ENCODE measurements around the gene GPRIN1.

DNA sequence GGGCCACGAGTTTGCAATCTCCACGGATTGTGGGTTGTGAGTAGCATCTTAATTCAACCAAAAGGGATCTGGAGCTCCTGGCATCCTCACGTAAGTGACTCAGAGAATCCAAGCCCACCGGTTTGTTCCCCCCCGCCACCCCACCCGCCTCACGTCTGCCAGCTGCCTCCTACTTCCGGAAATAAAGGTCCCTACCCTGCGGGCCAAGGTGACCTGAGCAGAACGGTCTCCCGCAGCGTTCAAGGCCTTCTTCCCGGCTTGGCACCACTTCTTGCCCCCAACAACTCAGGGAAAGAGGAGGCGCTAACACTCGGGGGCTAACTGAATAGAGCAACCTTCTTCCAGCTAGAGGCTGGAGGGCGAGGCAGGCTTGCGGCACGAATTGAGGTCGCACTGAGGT, 8.8 kb upstream of the GPRIN1 start:
- TF ChIP-seq, protein P1, sequence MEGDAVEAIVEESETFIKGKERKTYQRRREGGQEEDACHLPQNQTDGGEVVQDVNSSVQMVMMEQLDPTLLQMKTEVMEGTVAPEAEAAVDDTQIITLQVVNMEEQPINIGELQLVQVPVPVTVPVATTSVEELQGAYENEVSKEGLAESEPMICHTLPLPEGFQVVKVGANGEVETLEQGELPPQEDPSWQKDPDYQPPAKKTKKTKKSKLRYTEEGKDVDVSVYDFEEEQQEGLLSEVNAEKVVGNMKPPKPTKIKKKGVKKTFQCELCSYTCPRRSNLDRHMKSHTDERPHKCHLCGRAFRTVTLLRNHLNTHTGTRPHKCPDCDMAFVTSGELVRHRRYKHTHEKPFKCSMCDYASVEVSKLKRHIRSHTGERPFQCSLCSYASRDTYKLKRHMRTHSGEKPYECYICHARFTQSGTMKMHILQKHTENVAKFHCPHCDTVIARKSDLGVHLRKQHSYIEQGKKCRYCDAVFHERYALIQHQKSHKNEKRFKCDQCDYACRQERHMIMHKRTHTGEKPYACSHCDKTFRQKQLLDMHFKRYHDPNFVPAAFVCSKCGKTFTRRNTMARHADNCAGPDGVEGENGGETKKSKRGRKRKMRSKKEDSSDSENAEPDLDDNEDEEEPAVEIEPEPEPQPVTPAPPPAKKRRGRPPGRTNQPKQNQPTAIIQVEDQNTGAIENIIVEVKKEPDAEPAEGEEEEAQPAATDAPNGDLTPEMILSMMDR (IDR thresholded peaks at IDR 0.05): no peak
- TF ChIP-seq, protein P2, sequence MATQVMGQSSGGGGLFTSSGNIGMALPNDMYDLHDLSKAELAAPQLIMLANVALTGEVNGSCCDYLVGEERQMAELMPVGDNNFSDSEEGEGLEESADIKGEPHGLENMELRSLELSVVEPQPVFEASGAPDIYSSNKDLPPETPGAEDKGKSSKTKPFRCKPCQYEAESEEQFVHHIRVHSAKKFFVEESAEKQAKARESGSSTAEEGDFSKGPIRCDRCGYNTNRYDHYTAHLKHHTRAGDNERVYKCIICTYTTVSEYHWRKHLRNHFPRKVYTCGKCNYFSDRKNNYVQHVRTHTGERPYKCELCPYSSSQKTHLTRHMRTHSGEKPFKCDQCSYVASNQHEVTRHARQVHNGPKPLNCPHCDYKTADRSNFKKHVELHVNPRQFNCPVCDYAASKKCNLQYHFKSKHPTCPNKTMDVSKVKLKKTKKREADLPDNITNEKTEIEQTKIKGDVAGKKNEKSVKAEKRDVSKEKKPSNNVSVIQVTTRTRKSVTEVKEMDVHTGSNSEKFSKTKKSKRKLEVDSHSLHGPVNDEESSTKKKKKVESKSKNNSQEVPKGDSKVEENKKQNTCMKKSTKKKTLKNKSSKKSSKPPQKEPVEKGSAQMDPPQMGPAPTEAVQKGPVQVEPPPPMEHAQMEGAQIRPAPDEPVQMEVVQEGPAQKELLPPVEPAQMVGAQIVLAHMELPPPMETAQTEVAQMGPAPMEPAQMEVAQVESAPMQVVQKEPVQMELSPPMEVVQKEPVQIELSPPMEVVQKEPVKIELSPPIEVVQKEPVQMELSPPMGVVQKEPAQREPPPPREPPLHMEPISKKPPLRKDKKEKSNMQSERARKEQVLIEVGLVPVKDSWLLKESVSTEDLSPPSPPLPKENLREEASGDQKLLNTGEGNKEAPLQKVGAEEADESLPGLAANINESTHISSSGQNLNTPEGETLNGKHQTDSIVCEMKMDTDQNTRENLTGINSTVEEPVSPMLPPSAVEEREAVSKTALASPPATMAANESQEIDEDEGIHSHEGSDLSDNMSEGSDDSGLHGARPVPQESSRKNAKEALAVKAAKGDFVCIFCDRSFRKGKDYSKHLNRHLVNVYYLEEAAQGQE (IDR thresholded peaks at IDR 0.05; ENCODE audit: low read depth, low read length): no peak
- TF ChIP-seq MXI1 (IDR thresholded peaks at IDR 0.05; ENCODE audit: low read depth, low read length) (no peak), GABPA (IDR thresholded peaks at IDR 0.05; ENCODE audit: low read depth) (no peak), SIN3A (IDR thresholded peaks at IDR 0.05; ENCODE audit: borderline replicate concordance, low read depth, low read length) (no peak)
